T-helper 2 cell (primary cell): Measurements from ENCODE around the gene DYSF.

ENCODE experiments used
- DNase-seq, 5 experiments: peaks; one replicate each; pipeline versions ENCODE4 v3.0.0 to v3.0.0-alpha.2; 2012 to 2022

DYSF gene

GRCh38 chr2:71604726-71605120 is 151.4 kb downstream of the DYSF start:
- DNase-seq = no peak

GRCh38 chr2:71605173-71605641 is 151.8 kb downstream of the DYSF start:
- DNase-seq = no peak

- DNase-seq = no peak
These were observed 152.4 kb downstream of the DYSF start for GRCh38 chr2:71605781-71606241.

- no peak for DNase-seq
These were observed 152.9 kb downstream of the DYSF start for GRCh38 chr2:71606244-71606643.

GRCh38 chr2:71607151-71607889 is 154.0 kb downstream of the DYSF start:
- DNase-seq = no peak

GRCh38 chr2:71608034-71608433 is 154.7 kb downstream of the DYSF start:
- DNase-seq = no peak

- DNase-seq = no peak
These were observed 155.1 kb downstream of the DYSF start for GRCh38 chr2:71608441-71608840.

GRCh38 chr2:71609029-71609428 is 155.7 kb downstream of the DYSF start:
- DNase-seq = no peak

GRCh38 chr2:71609441-71609840 is 156.1 kb downstream of the DYSF start:
- DNase-seq = no peak

- peak in 1 of 5 experiments; percentile 11 for DNase-seq
These were observed 156.6 kb downstream of the DYSF start for GRCh38 chr2:71609958-71610357.

GRCh38 chr2:71610671-71611070 is 157.3 kb downstream of the DYSF start:
- DNase-seq = no peak

GRCh38 chr2:71611247-71611646 is 157.9 kb downstream of the DYSF start:
- no peak for DNase-seq

GRCh38 chr2:71611781-71612527 is 158.6 kb downstream of the DYSF start:
- DNase-seq = no peak

- DNase-seq = no peak
These were observed 159.4 kb downstream of the DYSF start for GRCh38 chr2:71612581-71613402.

- DNase-seq = no peak
These were observed 160.1 kb downstream of the DYSF start for GRCh38 chr2:71613403-71613952.

GRCh38 chr2:71613953-71614925 is 160.9 kb downstream of the DYSF start:
- DNase-seq = no peak

- no peak for DNase-seq
These were observed 161.8 kb downstream of the DYSF start for GRCh38 chr2:71614976-71615766.

GRCh38 chr2:71615767-71616730 is 162.7 kb downstream of the DYSF start:
- DNase-seq = no peak

- DNase-seq = no peak
These were observed 163.9 kb downstream of the DYSF start for GRCh38 chr2:71617266-71617665.
